Esophagus muscularis mucosa (tissue), 4 donors: ENCODE measurements around the gene BRF1.

Experiments used
- EP300 ChIP-seq: sonication (generic); formaldehyde crosslinking; IDR thresholded peaks from one replicate; pipeline ENCODE4 v1.6.1; 2017; ENCODE audit warnings: antibody characterized with exemption
- POLR2A ChIP-seq: fragments of 450-650 bp; IDR thresholded peaks from one replicate; pipeline ENCODE4 v1.6.1; 2017; ENCODE audit warnings: antibody characterized with exemption, moderate library complexity, mild to moderate bottlenecking, low read depth
- TF ChIP-seq, protein P1 (sequence below), 3 experiments: fragments of 200-600 bp in 2 of 3; fragments of 450-650 bp in 1 of 3; sonication (generic) in 2 of 3; IDR thresholded peaks; one replicate each; pipeline ENCODE4 v1.5.1; 2017 to 2019; ENCODE audit warnings: antibody characterized with exemption in 3 of 3, mild to moderate bottlenecking in 2 of 3, moderate library complexity in 1 of 3

- no peak for TF ChIP-seq POLR2A
- TF ChIP-seq, protein P1, sequence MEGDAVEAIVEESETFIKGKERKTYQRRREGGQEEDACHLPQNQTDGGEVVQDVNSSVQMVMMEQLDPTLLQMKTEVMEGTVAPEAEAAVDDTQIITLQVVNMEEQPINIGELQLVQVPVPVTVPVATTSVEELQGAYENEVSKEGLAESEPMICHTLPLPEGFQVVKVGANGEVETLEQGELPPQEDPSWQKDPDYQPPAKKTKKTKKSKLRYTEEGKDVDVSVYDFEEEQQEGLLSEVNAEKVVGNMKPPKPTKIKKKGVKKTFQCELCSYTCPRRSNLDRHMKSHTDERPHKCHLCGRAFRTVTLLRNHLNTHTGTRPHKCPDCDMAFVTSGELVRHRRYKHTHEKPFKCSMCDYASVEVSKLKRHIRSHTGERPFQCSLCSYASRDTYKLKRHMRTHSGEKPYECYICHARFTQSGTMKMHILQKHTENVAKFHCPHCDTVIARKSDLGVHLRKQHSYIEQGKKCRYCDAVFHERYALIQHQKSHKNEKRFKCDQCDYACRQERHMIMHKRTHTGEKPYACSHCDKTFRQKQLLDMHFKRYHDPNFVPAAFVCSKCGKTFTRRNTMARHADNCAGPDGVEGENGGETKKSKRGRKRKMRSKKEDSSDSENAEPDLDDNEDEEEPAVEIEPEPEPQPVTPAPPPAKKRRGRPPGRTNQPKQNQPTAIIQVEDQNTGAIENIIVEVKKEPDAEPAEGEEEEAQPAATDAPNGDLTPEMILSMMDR (IDR thresholded peaks at IDR 0.05): no peak
- no peak for TF ChIP-seq EP300
Measured at GRCh38 chr14:105324080-105324778, 23.4 kb upstream of the BRF1 start.
